Measurements from ENCODE around the gene TMEM187.

The TMEM187 gene

DNA sequence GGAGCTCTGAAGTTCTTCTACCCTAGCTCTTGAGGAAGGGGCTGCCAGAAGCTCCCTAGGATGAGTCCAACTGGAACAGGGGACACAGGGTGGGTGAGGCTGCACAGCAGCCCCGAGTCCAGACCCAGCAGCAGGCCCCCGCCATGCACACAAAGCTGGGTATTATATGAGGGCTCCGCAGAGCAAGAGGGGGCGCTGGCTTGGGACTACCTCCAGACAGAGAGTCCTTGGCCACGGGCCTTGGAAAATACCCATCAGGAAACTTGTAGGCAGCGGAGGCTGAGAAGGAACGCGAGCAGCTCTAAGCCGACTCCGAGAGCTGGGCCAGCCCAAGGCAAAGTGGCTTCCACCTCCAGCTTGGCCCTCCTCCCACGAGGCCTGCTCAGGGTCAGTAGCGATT lies 9.0 kb upstream of the TMEM187 start:
- TF ChIP-seq, protein P1, sequence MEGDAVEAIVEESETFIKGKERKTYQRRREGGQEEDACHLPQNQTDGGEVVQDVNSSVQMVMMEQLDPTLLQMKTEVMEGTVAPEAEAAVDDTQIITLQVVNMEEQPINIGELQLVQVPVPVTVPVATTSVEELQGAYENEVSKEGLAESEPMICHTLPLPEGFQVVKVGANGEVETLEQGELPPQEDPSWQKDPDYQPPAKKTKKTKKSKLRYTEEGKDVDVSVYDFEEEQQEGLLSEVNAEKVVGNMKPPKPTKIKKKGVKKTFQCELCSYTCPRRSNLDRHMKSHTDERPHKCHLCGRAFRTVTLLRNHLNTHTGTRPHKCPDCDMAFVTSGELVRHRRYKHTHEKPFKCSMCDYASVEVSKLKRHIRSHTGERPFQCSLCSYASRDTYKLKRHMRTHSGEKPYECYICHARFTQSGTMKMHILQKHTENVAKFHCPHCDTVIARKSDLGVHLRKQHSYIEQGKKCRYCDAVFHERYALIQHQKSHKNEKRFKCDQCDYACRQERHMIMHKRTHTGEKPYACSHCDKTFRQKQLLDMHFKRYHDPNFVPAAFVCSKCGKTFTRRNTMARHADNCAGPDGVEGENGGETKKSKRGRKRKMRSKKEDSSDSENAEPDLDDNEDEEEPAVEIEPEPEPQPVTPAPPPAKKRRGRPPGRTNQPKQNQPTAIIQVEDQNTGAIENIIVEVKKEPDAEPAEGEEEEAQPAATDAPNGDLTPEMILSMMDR (IDR thresholded peaks at IDR 0.05; ENCODE audit: borderline replicate concordance, insufficient read depth, low read depth, low read length): no peak
- no peak overlapping the region for H3K4me3 ChIP-seq (ENCODE audit: low read depth, low read length)

DNA sequence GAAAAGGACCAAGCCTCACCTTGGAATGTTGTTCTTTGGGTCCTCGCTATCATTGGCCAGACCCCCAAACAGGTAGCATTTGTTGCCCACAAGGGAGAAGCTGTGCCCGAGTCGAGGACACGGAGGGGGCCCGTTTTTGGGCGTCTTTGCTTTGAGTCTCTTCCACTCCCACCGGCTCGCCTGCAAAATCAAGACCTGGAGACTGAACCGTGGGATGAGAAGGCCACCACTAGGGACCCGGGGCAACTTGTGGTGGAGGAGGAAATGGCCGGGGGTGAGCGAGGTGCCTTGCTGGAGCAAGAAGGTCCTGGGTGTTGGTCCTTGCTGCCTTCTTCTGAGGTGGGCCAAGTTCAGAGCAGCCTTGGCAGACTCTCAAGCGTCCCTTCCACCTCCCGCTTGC lies 8.4 kb upstream of the TMEM187 start:
- TF ChIP-seq, protein P1 (IDR thresholded peaks at IDR 0.05; ENCODE audit: borderline replicate concordance, insufficient read depth, low read depth, low read length): no peak
- H3K4me3 ChIP-seq (ENCODE audit: low read depth, low read length): no peak overlapping the region

DNA sequence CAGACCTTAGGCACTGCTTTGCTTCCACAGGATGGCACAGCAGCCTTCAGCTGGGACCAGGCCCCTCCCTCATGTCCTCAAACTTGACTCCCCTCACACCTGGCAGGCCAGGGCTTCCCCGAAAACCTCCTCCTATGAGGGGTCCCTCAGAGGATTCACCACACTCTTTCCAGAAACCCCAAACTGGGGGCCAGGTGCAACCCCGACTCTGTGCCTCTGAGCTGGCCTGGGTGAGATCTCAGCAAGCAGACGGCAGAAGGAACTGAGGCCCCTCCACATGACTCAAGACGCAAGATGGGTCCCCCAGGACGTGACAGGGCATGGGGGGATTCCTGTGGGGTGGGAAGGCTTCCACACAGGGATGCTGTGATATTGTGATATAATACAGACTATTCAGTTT lies 7.1 kb upstream of the TMEM187 start:
- TF ChIP-seq, protein P1 (IDR thresholded peaks at IDR 0.05; ENCODE audit: borderline replicate concordance, insufficient read depth, low read depth, low read length): no peak

DNA sequence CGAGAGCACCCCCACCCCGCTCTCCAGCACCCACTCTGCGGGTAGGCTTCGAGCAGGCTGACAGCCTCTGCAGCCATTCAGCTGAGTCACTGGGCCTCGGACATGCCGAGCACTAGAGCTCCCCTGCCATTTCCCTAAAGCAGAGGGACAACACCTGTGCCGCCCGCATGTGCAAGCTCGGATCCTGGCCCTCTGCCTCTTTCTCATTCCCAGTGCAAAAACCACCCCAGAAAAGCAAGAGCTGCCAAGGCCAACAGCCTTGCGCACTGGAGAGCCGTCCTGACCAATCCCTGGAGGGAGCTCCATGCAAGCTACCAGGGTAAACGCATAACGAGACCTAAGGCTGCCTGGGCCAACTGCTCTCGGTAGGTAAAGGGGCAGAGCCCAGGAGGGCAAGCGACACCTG lies 6.3 kb upstream of the TMEM187 start:
- TF ChIP-seq, protein P1 (IDR thresholded peaks at IDR 0.05; ENCODE audit: borderline replicate concordance, insufficient read depth, low read depth, low read length): no peak
- no peak overlapping the region for H3K4me3 ChIP-seq (ENCODE audit: low read depth, low read length)

More for the DNA sequence above, 7.1 kb upstream of the TMEM187 start:
- no peak overlapping the region for H3K4me3 ChIP-seq (ENCODE audit: low read depth, low read length)

DNA sequence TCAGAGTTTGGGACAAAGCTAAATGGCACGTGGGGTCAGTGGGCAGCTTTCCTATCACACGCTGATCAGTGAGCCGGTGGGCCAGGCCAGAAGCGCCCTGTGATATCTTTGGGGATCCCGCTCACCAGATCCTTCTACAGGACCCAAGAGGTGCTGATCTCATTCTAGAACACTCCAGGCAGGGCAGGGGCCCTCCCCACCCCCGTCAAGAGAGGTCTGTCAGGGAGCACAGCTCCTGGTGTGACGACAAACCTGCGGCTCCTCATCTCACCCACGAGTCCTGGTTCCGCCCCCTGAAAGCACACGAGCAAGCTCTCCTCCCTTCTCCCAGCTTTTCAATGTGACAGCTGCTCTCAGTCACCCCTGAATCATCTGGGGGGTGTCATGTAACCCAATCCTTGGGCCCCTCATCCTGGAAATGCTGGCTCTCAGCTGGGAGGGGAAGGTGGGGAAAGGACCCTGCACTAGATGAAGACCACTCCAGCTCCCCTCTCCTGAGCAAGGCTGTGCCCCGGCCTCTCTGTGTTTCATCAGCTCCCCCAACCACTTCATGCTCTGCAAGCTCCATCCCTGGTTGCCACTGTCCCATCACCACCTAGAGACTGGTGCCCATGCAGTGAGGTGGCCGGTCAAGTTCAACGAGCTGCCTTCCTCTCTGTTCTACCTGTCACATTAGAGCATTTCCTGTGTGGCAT lies 5.6 kb upstream of the TMEM187 start:
- TF ChIP-seq, protein P1 (IDR thresholded peaks at IDR 0.05; ENCODE audit: borderline replicate concordance, insufficient read depth, low read depth, low read length): no peak

DNA sequence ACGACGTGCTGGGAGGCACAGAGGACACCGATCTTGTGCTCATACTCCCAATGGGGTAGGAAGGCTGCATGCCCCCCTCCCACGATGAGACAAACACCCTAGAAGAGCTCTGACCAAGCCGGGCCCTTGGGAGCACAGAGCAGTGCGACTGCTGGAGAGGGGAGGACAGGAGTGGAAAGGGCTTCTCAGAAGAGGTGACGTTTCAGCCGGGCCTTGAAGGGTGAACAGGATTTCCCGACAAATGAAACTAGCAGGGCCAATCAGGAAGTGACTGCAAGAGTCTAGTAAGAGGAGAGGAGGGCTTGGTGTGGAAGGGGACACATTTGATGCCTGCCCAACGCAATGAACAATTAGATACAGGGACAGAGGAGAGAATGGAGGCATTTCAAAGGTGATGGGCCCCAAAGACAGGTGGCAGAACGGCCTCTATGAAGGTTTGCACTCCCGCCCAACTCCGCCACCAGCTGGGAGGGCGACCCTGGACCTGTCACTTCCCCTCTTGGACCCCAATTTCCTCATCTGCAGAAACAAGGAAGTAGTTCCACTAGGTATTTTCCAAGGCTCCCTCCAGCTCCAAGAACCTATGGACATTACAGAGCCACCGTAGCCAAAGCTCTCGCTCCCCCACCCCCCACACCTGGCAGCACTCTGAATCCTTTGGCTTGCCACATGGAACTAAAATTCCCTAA lies 4.9 kb upstream of the TMEM187 start:
- H3K4me3 ChIP-seq (ENCODE audit: low read depth, low read length): peak overlapping the region; percentile 100
- TF ChIP-seq, protein P1 (IDR thresholded peaks at IDR 0.05; ENCODE audit: borderline replicate concordance, insufficient read depth, low read depth, low read length): no peak

More for the DNA sequence above, 5.6 kb upstream of the TMEM187 start:
- peak overlapping the region; percentile 100 for H3K4me3 ChIP-seq (ENCODE audit: low read depth, low read length)

DNA sequence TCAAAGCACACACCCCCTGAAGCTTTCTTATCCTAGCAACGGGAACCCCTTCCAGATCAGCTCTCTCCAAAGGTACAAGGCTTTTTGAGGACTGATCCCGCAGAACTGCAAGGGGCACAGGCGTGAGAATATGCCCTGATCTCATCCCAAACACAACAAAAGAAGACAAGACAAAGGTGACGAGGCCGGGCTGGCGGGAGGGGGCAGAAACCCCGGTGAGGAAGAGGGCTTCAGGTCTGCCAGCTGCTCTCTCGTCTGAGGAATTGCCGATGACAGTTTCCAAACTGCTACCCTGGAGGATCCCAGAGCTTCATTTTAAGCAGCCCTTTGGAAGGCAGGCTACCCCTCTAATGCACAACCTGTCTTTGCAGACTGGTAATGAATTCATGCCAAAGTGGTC lies 4.3 kb upstream of the TMEM187 start:
- H3K4me3 ChIP-seq (ENCODE audit: low read depth, low read length): peak overlapping the region; percentile 100
- TF ChIP-seq, protein P1 (IDR thresholded peaks at IDR 0.05; ENCODE audit: borderline replicate concordance, insufficient read depth, low read depth, low read length): no peak

All from GM12875 (cell line).